ENCODE measurements around the gene APOL3.

The APOL3 gene

GRCh38 chr22:36151006-36151595, 9.5 kb downstream of the APOL3 start:
- H3K27ac ChIP-seq: peak overlapping the region; percentile 21 to 81
- no peak overlapping the region for H3K4me3 ChIP-seq
- no peak for TF ChIP-seq CTCF (IDR thresholded peaks at IDR 0.05)
- DNase-seq (ENCODE audit: low spot score): no peak

- no peak overlapping the region for H3K4me3 ChIP-seq
- DNase-seq (ENCODE audit: low spot score): no peak
- no peak for TF ChIP-seq CTCF (IDR thresholded peaks at IDR 0.05)
- H3K27ac ChIP-seq: peak overlapping the region in 1 of 2 donors; percentile 46
Observed at GRCh38 chr22:36149441-36149840, 11.1 kb downstream of the APOL3 start.

- Histone ChIP-seq H3K4me3 (no peak overlapping the region), H3K27ac (peak overlapping the region in 1 of 2 donors; percentile 46)
- DNase-seq (ENCODE audit: low spot score): no peak
- no peak for TF ChIP-seq CTCF (IDR thresholded peaks at IDR 0.05)
Observed at GRCh38 chr22:36148411-36148810, 12.1 kb downstream of the APOL3 start.

GRCh38 chr22:36147196-36147791, 13.3 kb downstream of the APOL3 start:
- H3K27ac ChIP-seq: peak overlapping the region in 1 of 2 donors; percentile 55
- no peak for DNase-seq (ENCODE audit: low spot score)
- H3K4me3 ChIP-seq: no peak overlapping the region
- no peak for TF ChIP-seq CTCF (IDR thresholded peaks at IDR 0.05)

GRCh38 chr22:36145881-36146280, 14.7 kb downstream of the APOL3 start:
- no peak for DNase-seq (ENCODE audit: low spot score)
- TF ChIP-seq CTCF (IDR thresholded peaks at IDR 0.05): no peak
- peak overlapping the region in 1 of 2 donors; percentile 62 for H3K27ac ChIP-seq
- no peak overlapping the region for H3K4me3 ChIP-seq

GRCh38 chr22:36144886-36145541, 15.5 kb downstream of the APOL3 start:
- TF ChIP-seq CTCF (IDR thresholded peaks at IDR 0.05): peak; percentile 59
- no peak for DNase-seq (ENCODE audit: low spot score)
- no peak overlapping the region for H3K4me3 ChIP-seq
- peak overlapping the region in 1 of 2 donors; percentile 62 for H3K27ac ChIP-seq

GRCh38 chr22:36143956-36144355, 16.6 kb downstream of the APOL3 start:
- Histone ChIP-seq H3K27ac (peak overlapping the region in 1 of 2 donors; percentile 7), H3K4me3 (no peak overlapping the region)
- TF ChIP-seq CTCF (IDR thresholded peaks at IDR 0.05): no peak
- no peak for DNase-seq (ENCODE audit: low spot score)
